Activated CD4-positive, alpha-beta T cell treated with anti-CD3 and anti-CD28 coated beads, Interleukin-2, amount 50 U/mL, for 48 hours (primary cell): ENCODE data around the gene SNRPB.
A peak's percentile ranks its signal among the peaks of the same experiment; 100 is the strongest.

Source experiments
- DNase-seq, 2 experiments: peaks; one replicate each; pipeline ENCODE4 v3.0.0-alpha.2; 2020

The SNRPB gene

DNA sequence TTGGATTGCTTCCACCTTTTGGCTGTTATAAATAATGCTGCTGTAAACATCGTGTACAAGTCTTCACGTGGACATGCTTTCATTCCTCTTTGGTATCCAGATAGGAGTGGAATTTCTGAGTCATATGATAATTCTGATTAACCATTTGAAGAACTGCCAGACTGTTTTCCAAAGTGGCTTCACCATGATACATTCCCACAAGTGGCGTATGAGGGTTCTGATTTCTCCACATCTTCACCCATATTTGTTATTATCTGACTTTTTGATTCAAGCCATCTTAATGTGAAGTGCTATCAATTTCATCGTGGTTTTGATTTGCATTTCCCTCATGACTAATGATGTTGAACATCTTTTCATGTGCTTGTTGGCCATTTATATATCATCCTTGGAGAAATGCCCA, 2.9 kb upstream of the SNRPB start:
- DNase-seq: no peak

DNA sequence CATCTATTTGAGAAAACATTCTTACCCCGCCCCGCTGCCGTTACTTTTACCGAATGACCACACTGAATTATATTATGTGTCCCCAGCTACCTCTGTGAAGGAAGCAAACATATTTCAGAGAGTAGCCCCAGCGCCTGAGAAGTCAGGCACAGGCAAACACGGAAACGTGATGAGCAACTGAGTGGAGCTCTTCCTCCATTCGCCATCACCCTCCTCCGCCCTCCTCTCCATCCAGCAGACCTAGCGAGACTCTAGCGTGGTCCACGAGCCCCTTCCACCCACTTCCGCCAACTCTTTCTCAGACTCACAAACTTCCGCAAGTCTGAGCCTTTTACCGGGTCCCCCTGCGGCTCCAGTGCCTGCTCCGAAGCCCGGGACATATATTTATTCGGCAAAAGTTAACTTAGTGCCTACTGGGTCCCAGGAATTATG, 582 bp downstream of the SNRPB start:
- peak; percentile 60 to 65 for DNase-seq

DNA sequence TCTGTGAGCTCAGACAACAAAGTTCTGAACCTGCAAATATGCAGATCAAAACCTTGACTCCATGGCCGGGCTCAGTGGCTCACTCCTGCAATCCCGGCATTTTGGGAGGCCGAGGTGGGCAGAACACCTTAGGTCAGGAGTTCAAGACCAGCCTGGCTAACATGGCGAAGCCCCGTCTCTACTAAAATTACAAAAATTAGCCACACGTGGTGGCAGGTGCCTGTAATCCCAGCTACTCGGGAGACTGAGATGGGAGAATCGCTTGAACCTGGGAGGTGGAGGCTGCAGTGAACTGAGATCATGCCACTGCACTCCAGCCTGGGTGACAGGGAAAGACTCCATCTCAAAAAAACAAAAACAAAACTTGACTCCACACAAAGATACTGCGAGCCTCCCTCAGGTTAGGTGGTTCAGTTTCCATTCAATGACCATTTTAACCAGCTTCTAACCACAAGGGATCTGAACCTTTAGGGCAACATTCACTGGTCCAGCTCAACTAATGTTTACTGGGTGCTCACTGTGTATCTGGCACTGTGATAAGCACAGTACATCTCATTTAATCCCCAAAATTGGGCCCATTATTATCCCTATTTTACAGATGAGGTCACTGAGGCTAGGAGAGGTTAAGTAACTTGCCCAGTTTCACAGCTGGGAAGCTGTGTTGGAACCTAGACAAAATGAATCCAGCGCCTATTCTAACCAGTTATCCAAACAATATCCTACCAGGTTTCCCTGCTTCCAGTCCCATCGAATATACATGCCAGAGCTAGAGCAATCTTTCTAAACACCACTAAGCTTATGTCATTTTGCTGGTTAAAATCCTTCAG, 1.8 kb downstream of the SNRPB start:
- no peak for DNase-seq

DNA sequence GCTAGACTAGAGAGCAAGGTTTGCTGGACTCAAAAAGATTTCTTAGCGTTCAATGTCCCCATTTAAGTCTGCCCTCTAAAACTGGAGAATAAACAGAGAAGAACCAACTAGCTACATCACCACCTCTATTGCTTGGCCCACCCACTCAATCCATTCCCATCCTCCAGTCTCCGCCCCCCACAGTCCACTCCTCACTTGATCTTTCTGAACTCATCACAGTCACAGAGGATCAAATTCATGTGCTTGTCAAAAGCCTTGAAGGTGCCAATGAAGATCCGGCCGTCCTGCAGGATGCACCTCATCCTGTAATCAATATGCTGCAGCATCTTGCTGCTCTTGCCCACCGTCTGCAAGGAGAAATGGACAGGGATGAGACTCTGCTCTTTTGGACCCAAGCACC, 3.2 kb downstream of the SNRPB start:
- DNase-seq: no peak

DNA sequence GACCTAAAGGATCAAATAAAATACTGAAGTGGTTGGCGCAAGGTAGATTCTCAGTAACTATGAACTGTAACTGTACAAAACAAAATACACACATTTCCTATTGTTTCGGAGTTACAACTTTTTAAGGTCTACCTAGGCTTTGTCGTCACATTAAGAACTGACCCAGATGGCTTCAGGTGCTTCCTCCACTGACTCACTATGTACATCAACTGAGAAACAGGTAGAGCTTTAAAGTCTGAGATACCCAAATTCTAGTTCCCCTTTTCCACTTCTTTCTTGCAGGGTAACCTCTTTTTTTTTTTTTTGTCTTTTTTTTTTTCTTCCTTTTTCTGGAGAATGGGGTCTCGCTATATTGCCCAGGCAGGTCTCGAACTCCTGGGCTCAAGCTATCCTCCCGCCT, 5.5 kb downstream of the SNRPB start:
- DNase-seq: no peak

DNA sequence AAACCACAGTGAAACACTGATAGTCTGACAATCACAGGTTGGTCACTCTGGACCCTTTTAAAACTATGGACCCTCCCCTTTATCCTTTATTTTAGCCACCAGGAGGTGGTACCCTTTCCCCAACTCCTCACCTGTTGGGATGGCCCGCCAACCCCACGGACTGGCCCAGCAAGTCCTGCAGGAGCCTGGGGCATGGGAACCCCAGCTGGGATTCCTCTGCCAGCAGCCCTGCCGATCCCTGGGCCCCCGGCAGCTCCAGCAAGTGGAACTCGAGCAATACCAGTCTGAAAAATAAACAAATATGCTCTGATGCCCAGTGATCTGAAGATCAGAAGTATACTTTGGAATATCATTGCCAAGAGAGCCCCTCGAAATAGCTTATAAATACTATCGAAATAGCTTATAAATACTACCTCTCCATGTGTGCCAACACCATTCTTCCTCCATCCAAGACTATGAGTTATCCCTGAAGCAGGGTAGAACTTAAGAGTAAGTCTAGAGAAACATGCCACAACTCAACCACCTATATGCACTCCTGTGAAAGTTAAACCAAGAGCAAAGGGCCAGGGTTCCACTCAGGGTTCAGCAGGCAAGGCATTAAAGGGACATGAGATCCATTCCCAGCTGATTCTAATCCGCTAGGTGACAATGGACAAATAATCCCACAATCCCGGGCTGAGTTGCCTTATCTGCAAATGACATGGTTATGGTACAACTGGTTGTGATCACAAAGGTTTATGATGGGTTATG, 6.8 kb downstream of the SNRPB start:
- DNase-seq: no peak

DNA sequence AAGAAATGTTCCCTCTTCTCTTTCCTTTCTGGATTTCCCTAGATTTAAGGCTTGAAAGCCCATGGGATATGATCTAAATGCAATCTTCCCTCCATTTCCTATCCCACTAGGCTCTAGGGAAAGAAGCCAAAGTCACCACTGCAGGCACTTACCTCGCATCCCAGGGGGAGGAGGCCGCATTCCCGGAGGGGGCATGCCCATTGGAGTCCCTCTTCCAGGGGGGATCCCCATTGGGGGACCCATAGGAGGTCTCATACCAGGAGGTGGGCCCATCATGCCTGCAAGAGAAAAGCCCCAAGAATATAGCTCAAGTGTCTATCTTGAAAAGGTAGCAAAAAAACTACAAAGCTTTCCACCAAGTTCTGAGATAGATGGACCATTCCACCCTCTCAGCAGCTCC, 8.1 kb downstream of the SNRPB start:
- DNase-seq: no peak

DNA sequence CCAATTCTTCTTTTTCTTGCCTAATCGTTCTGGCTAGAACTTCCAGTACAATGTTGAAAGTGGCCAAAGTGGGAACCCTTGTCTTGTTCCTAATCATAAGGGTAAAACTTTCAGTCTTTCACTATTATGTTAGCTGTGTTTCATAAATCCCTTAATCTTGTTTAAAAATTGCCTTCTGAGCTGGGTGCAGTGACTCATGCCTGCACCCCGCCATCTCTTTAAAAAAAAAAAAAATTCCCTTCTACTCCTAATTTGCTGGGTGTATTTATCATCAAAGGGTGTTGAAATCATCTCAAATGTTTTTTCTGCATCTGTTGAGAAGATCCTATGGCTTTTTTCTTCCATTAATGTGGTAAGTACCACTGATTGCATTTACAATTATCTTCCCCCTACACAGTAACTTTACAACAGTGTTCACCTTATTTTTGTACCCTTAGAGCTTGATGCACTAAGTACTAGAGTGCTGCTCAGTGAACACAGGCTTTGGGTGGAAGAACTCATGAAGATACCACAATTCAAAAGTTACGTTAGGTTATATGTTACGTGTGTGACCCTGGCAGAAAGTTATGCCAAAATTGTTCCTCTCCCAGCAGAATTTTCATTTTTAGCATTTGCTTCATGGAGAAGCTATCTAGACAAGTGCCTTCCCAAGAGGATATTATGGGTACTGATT, 9.7 kb downstream of the SNRPB start:
- no peak for DNase-seq

DNA sequence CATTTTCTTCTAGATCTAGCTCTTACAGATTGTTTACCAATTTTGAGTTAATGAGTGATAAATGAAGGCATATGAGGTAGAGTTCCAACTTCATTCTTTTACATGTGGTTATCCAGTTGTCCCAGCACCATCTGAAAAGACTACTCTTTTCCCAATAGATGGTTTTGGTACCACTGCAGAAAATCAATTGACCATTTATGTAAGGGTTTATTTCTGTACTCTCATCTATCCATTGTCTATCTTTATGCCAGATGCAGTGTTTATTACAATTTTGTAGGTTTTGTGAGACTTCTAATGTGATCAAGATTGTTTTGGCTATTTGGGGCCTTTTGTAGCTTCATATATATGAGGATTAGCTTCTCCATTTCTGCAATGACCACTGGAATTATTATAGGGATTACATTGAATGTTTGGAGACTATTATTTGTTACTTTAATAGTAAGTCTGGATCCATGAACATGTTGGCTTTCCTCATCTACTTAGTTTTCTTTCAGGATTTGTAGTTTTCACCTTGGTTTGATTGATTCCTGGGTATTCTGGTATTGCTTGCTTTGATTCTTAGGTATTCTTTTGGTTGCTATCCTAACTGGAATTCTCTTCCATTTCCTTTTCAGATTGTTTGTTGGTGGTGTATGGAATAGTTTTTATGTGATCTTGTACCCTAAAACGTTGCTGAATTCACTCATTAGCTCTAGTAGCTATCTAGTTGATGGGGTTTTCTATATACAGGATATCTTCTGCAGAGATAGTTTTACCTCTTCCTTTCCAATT, 10.4 kb downstream of the SNRPB start:
- no peak for DNase-seq

DNA sequence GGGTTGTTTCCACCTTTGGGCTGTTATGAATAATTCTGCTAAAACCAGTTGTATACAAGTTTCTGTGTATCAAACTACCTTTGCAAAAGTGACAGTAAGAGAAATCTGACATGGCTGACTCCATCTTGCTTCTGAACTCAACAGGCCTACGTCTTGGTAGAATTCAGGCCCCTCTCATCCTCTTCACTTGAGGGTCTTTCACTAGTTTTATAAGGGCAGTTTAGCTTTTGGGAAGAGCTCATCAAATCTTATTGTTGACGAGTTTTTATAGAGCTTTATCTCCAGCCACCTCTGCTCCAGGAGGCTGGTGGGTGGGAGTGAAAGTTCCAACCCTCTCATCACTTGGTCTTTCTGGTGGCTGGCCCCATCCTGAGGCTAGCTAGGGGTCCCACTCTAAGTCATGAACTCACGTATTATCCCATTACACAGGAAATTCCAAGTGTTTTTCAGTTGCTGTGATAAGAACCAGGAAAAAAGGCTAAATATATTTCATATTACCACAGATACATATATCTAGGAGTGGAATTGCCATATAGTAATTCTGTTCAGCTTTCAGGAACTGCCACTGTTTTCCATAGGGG, 11.6 kb downstream of the SNRPB start:
- DNase-seq: no peak

DNA sequence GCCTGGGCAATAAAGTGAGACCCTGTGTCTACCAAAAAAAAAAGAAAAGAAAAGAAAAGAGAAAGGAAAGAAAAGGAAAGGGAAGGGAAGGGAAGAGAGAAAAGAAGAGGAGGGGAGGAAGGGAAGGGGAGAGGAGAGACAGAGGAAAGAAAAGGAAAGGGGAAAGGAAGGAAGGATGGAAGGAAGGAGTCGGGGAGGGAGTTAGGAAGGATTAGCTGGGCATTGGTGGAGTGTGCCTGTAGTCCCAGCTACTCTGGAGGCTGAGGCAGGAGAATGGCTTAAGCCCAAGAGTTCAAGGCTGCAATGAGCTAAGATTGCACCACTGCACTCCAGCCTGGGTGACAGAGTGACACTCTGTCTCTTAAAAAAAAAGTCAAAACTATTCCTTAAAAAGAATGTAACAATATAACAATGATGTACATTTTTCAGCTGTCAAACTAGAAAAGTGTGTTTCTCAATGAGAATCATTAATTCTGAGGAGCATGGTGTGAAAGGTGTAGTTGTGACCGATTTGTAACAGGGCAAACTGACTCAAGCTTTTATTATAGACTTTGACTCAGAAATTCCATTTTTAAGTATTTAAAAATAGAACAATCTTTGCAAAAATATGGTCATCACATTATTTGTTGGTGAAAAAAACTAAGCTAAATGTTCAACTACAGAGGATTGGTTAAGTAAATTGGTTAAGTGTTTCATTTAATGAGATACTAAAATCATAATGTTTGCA, 14.7 kb downstream of the SNRPB start:
- DNase-seq: no peak

DNA sequence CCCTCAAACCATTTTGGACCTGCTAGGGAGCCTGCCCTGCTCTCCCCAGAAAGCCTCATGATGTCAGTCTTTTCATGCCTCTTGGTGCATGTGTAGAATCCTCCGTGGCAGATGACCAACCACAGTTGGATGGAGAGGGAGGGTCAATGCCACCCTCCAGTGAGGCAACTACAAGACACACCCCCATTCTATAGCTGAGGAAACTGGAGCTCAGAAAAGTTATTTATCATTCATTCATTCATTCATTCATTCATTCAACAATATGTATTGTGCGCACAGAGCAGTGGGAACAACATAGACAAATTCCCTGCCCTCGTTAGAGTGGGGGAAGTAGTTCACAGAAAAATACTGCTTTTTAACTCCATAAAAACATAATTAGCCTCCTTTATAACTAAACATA, 16.8 kb downstream of the SNRPB start:
- DNase-seq: no peak

DNA sequence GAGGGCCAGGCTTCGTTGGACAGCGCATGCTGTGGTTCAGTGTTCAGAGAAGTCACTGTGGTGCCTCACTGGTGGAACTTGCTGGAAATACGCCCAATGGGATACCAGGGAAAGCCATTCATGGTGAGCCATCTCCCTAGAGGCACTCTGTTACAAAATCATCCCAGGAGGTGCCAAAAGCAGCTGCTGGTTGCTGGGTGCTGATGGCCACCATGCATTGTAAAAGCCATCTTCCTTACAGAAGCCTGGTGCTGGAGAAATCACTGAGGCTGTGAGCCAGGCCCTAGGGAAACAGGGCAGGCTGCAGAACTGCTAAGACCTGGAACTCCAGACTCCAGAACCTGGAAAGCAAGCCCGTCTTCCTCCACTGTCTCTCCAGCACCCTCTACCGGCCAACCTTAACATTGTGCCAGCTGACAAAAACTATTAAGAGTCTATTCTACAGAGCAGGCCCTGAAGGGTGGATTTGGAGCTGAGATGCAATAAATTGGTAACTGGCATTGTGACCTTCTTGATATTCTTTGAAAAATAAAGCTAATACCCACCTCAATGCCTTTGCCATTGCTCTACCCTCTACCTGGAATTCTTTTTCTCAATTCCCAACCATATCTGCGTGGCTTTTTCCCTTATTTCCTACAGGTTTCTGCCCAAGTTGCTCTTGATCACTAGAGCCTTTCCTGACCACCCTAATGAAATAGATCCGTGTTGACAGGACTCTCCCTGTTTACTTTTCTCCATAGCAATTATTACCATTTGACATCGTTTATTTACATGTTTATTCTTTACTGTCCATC, 18.5 kb downstream of the SNRPB start:
- peak; percentile 78 to 83 for DNase-seq

DNA sequence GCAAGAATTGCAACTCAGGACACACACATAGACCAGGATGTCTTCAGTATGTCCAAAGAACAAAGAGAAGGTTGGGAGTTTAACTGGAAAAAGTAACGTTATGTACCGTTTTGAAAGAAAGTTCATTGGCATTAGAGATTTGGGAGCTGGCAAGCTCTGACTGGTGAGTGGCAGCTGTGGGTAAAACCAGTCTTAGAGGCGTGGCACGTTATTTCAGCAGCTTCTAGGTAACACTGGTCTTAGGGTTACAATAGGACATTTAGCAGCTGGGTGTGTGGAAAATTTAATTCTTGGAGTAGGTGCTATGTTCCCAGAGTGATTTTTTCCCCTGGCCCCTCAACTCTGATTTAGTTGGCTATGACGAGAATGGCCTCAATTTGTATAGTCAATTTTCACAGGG, 19.2 kb downstream of the SNRPB start:
- DNase-seq: no peak

DNA sequence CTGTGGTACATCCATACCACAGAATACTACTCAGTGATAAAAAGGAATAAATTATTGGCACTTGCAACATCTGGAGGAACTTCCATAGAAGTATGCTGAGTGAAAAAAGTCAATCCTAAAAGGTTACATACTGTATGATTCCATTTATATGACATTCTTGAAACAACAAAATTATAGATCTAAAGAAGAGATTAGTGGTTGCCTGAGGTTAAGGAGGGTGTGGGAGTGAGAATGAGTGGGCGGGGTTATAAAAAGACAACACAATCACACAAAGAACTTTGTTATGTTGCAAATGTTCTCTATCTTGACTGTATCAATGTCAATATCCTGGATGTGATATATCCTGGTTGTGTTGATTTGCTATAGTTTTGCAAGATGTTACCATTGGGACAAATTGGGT, 21.2 kb downstream of the SNRPB start:
- no peak for DNase-seq

DNA sequence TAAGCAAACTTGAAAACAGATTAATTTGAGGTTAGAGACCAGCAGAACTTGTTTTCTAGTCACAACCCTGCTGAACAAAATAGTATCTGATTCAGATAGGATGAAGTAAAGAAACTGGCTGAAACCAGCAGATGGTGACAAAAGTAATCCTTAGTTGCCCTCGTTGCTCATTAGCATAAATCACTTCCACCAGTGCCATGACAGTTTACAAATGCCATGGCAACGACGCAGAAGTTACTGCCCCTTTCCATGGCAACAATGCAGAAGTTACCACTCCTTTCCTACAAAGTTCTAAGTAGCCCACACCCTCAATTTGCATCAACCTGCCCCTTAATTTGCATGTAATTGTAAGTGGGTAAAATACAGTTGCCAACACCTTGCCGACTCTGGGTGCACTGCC, 23.7 kb downstream of the SNRPB start:
- no peak for DNase-seq

DNA sequence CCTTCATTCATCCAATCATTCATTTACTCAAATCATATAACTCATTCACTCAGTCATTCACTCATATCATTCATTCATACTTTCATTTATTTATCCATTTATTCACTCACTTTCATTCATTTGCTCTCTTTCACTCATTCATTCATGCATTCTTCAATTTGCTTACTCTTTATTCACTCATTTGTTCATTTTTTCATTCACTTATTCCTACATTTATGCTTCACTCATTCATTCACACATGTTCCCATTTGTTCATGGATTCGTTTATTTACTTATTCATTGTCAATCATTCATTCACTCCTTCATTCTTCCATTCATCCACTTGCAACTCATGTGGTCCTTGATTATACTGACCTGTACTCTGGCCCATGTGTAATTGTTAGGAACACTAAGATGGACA, 39.4 kb downstream of the SNRPB start:
- DNase-seq: no peak

DNA sequence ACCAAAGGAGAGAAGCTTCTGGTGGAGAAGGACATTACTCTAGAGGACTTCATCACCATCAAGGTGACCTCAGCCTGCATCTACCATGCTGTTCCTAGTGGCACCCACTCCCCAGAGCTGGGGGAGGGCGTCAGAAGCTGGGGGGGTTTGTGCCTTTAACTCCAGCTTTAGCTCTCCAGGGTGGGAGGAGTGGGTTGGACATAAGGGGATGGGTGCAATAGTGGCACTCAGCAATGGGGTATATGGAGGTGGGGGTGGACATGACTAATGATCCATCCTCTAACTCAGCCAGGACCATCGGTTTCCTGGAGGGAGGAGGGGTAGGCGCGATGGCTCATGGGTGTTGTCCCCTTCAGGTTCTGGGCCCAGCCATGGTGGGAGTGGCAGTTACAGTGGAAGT, 40.1 kb downstream of the SNRPB start:
- DNase-seq: no peak

DNA sequence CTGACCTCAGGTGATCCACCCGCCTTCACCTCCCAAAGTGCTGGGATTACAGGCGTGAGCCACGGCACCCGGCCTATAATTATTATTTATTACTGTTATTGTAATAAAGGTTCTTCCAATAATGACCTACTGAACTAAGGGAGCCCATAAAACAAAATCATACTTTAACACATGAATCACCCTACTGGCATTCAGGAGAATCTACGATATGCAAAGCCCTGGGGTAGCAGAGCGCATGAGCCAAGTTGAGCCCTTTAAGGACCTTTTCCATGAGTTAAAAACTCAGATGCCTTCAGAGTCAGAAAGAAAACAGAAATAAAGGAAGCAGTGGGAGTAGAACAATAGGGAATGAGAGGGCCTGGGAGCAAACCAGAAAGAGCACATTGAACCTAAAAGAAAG, 41.5 kb downstream of the SNRPB start:
- DNase-seq: no peak

DNA sequence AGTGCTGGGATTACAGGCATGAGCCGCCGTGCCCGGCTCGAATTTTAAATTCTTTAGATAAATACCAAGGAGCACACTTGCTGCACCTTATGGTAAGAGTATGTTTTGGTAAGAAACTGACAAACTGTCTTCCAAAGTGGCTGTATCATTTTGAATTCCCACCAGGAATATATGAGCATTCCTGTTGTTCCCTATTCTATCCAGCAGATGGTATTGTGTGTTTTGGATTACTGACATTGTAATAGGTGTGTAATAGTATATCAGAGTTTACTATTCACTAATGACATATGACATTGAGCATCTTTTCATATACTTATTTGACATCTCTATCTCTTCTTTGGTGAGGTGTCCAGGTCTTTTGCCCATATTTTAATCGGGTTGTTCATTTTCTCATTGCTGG, 49.3 kb downstream of the SNRPB start:
- no peak for DNase-seq

DNA sequence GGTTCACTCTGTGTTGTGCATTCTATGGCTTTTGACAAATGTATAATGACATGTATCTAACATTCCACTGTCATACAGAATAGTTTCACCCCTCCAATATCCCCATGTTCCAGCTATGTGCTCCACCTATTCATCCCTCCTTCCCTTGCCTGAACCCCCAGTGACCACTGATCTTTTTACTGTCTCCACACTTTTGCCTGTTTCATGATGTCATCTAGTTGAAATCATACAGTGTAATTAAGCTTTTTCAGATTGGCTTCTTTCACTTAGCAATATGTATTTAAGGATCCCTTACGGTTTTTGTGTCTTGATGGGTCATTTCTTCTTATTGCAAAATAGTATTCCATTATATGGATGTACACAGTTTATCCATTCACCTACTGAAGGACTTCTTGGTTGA, 50.1 kb downstream of the SNRPB start:
- DNase-seq: no peak
